Mucosa of gallbladder (tissue), 1 donor: ENCODE data around the gene PATE1. TPM values are rescaled to one million over a fixed set of nuclear protein-coding genes. Genes with fewer than 3 reads are reported as not detected.
"Not testable (repeated sequence)": the region's sequence is repeated elsewhere in the genome, so short reads cannot be mapped to it uniquely, and the experiment has no call there.

Experiments
- DNase-seq: peaks from one replicate; pipeline ENCODE4 v3.0.0-alpha.2; 2020; ENCODE audit warnings: low spot score
- total RNA-seq: library from RNA; stranded (reverse); gene quantifications from one replicate; pipeline ENCODE4 v1.2.1, GENCODE V29; 2021
- donor health status: DM: no; HTN: no; CAD: no.

Gene PATE1, protein sequence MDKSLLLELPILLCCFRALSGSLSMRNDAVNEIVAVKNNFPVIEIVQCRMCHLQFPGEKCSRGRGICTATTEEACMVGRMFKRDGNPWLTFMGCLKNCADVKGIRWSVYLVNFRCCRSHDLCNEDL
- total RNA-seq: not detected

DNA sequence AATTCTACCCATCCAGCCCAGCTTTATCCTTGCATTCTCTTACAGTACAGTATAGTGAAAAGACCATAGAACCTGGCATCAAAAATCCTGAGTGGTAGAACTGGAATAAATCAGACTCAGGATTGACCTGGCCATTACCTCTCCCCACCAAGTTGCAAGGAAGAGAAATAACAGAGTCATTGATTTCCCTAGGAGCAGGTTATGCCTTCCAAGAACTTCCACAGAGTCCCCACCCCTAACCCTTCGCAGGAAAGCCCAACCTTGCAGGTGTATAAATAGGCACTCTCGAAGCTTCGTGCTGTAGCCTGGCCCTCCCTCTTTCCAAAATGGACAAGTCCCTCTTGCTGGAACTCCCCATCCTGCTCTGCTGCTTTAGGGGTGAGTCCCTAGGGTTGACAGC is at the start of gene PATE1:
Gene PATE1, plus strand, starts transcription at position 301 of the 400 bp plus-strand sequence. Its CDS starts 26 bp downstream, at position 327.
- no peak for DNase-seq

DNA sequence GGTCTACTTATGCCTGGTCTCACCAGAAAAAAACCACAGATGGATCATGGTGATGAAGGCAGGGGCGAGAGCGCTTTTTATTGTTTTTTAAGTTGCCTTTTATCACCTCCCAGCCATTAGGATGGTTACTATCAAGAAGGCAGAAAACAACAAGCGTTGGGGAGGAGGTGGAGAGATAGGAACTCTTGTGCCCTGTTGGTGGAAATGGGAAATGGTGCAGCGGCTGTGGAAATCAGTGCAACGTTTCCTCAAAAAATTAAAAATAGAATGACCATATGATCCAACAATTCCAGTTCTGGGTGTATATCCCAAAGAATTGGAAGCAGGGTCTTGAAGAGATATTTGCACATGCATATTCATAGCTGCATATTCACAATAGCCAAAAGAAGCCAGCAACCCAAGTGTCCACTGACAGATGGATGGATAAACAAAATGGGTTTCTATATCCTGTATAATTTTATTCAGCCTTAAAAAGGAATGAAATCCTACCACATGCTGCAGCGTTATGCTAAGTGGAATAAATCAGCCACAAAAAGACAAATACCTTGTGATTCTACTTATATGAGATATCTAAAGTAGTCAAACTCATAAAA is 45.0 kb upstream of the PATE1 start:
- no peak for DNase-seq

DNA sequence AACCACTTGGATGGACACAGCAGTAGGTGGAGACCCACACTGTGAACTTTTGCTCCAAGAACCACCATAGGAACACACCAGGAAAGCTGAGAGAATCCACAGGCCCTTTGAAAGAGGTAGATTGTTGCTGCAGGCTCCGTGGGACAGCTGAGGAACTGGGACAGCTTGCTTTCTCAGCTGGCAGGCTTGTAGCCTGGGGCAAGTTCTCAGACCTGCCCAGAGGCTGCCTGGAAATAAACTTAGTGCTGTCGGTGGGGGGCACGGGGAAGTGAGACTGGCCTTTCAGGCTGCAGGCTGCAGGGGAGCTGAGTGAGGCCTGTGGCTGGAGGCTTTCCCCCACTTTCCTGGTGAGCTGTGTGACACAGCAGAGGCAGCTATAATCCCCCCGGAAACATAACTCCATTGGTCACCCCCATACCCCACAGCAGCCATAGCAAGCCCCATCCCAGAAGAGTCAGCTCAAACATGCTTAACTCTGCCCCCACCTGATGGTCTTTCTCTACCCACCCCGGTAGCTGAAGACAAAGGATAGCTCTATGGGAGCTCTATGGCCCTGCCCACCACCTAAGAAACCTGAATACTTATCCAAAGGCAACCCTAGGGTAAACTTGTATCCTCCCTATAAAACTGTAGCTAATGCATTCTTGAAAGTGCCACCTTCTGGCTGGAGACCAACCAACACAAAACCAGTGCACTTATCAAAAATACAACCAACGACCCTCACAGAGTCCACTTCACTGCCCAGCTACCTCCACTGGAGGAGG is 44.0 kb upstream of the PATE1 start:
- DNase-seq: no peak

DNA sequence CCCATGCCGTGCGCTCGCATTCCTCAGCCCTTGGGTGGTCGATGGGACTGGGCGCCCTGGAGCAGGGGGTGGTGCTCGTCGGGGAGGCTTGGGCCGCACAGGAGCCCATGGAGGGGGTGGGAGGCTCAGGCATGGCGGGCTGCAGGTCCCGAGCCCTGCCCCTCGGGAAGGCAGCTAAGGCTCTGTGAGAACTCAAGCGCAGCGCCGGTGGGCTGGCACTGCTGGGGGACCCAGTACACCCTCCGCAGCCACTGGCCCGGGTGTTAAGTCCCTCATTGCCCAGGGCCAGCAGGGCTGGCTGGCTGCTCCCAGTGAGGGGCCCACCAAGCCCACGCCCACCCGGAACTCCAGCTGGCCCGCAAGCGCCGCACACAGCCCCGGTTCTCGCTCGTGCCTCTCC is 41.4 kb upstream of the PATE1 start:
- not testable (repeated sequence) for DNase-seq

DNA sequence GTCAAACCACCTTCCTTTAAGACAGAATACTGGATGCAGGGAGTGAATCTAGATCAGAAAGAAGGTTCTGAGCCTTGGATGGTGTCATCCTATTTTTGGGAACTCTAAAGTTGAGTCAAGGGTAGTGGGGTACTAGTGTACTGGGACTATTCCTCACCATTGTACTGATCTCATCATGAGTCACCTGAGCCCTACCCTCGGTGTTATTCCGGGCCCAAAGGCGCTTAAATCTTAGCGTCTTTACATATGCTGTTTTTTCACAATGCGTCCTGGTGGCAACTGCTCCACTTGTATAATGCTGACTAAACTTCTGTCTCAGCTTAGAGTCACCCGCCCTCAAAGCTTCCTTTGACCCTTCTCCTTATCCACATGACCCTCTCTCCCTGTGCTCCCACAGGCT is 25.3 kb upstream of the PATE1 start:
- DNase-seq: no peak

DNA sequence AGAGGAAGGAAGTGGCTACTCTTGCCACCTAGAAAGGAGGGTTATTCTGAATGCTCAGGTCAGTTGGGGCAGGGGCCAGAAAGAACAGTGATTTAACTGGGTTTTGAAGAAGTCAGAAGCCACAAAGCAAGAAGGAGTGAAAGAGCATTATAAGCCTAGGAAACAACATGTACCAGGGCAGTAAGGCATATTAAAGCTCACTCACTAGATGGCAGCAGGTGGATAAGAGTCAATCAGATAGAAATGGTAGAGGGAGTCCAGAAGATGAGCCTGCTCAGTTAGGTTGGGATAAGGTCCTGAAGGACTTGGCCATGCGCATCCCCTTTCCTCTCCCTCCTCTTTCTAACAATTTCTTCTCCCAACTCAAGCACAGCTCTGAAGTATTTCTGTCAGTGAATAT is 22.0 kb upstream of the PATE1 start:
- DNase-seq: no peak

DNA sequence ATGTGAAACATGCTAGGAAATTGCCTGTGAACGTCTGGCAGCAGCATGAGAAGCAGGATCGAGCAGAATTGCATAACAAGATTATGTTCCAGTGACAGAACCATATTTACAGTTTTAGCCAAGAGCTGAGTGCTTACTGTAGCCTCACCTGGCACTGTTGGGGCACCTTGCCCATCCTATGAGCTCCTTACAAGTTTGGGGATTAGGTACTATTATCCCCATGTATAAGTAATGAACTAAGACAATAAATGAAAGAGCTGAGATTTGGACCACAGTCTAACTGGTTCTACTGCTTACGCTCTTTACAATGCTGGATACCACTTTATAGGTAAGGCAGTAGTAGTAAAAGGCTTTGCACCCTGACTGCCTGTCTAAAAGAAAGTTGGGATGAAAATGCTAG is 17.1 kb upstream of the PATE1 start:
- DNase-seq: no peak

DNA sequence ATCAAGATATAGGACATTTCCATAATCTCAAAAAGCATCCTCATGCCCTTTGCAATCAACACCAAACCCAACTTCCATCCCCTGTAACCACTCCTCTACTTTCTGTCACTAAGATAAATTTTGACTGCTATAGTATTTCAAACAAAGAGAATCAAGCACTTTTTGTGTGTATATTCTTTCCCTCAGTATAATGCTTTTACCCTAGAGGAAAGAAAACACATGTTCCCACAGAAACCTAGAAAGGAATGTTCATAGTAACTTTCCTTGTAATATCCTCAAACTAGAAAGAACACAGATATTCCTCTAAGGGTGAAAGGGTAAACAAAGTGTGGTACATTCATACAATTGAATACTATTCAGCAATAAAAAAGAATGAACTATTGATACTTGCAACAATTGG is 5.5 kb upstream of the PATE1 start:
- no peak for DNase-seq

DNA sequence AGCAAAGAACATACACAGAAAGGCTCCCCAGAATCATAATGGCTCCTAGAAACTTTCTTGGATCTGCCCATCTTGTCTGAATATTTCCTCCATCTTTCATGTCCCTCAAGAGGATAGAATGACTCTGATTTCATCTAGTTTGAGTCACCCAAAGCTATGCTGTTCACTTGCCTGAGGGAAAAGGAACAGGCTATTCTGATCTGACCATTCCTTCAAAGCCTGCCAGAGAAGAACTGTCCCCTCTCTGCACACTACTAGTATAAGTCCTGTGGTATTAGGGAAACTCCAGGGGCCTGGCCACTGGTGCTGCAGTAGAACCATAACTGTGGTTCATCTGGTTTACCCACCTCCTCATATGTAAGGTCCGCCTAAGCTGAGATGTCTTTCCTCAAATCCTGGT is 2.4 kb upstream of the PATE1 start:
- no peak for DNase-seq

DNA sequence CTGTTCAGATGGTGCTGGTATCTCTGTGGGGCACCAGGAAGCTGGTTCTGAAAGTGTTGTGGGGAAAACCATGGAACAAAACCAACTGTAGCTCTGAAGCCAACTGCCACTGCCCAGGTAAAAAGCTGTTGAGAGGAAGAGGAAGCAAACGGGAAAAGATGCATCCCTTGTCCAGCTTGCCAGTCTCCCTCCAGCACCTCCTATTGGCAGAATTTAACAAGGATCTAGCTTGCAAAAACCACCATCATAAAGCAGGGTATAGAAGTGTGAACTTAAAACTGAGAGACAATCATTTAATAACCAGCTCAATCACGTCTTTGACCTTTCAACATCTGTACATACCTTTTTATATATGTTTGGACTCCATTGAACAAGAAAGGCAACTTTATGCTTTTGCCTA is 4.5 kb downstream of the PATE1 start:
- DNase-seq: no peak

DNA sequence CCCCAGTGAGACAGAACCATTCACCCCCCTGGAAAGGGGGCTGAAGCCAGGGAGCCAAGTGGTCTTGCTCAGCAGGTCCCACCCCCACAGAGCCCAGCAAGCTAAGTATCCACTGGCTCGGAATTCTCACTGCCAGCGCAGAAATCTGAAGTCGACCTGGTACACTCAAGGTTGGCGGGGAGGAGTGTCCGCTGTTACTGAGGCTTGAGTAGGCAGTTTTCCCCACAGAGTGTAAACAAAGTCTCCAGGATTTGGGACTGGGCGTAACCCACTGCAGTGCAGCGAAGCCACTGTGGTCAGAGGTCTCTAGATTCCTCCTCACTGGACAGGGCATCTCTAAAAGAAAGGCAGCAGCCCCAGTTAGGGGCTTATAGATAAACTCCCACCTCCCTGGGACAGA is 10.0 kb downstream of the PATE1 start:
- no peak for DNase-seq

DNA sequence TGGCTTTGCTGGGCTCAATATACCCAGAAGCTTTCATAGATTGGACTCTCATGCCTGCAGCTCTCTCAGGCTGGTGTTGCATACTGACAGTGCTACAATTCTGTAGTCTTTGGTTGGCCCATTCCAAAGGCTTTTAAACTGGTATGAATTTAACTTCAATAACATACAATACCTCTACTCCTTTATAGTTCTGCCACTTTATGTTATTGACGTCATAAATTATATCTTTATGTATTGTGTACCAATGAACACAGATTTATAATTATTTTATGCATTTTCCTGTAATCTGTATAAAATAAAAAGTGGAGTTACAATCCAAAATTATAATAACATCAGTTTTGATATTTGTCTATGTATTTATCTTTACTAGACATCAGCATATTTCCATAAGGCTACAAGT is 16.4 kb downstream of the PATE1 start:
- no peak for DNase-seq

DNA sequence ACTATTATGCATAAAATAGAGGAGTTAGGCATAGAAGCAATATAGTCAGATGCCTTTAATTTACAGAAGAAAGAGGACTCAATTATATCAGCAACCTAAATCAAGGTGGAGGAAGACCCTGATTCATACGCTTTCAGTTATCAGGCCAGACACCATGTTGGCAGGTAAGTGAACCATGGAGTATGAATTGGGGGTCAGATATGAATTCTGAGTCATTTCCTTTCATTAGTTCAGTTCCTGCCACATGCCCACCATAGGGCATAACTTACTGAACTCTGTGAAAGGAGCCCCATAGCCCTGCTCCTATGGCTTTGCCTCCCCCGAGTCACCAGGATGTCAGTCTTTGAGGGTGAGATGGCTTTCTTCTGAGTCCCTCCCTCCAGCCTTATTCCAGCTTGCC is 17.4 kb downstream of the PATE1 start:
- DNase-seq: no peak

DNA sequence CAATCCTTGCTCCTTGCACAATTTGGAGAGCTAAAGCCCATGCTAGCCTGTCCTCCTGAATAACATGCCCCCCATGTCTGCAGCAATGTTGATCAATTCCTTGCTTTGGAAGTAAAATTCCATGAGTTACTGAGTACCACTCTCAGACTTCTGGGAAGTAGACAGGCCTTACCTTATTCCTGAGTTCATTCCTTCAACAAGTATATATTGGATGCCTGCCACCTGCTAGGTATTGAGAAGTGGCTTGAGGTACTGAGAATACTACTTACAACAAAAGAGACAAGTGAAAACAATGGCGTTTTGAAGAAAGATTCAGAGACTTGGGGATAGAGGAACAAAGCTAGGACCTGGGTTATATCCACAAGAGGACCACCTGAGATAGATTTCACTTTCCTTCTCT is 20.2 kb downstream of the PATE1 start:
- no peak for DNase-seq

DNA sequence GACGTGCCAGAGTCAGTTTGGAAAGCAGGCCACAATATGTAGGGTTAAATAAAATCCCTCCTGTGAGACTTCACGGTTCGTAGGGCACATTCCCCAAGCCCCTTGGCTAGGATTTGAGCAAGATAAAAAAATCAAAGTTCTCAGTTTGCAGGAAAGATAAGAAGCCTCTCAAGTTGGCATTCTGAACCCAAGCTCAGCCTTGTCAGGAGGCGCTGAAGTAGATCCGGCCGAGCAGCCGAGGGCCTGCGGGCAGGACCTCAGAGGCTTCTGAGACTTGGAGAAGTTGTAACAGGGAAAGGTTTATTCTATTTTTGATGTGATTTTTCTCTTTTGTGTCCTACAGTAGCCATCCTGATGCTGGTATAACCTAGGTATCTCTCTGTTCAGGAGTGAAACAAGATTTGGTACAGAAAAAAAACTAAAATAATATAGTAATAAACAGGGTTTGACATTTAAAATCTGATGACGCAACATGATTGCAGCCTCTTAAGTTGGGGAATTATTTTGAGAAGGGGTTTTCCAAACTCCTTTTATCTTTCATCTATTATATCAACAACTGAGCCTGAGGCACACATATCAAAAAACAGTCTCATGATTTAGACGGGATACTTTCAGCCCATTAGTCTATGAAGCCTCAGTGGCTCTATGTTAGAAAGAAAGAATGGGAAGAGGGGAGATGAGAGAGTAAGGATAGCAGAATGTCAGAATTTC is 22.4 kb downstream of the PATE1 start:
- DNase-seq: no peak

DNA sequence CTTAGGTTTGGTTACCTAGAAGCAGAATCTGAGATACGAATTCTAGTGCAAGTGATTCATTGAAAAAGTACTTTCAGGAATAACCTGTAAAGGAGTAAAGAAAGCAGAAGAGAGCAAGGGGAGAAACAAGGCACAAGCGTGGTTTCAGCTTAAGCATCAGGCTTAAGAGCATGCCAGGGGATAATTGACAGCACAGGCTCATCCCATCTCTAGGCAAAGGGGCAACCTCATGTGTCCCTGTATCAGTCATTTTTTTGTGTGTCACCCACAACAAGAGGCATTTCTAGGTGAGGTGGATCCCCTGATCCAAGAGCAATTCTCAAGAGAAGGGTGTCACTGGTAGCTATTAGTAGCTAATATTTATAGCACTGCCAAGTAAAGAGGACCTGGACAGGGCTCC is 24.5 kb downstream of the PATE1 start:
- no peak for DNase-seq

DNA sequence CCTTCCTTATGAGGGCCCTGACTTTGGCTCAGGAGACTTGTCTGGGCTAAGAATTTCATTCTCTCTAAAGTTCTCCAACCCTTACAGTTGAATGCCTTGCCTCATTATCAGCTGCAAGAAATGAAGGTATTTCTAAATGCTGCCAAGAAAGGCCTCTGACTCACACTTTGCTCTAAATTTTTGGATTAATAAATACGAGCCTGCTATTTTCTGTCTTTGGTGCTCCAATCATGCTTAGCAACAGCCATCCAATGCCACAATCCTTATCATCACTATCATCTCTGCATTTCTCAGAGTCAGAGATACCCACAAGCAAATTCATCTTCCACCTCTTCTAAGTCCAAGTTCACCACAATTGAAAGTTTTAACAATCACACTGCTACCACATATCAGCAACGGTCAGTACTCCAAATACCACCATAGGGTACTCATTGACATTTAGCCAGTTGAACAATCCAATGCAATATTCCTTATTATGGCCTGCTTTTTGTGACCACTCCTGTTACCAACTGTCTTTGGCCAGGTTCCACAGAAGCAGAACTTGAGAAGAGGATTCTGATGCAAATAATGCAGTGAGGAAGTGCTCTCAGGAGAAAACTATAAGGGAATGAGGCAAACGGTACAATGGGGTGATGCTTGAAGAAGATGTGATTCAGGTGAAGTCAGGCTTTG is 26.9 kb downstream of the PATE1 start:
- DNase-seq: no peak

DNA sequence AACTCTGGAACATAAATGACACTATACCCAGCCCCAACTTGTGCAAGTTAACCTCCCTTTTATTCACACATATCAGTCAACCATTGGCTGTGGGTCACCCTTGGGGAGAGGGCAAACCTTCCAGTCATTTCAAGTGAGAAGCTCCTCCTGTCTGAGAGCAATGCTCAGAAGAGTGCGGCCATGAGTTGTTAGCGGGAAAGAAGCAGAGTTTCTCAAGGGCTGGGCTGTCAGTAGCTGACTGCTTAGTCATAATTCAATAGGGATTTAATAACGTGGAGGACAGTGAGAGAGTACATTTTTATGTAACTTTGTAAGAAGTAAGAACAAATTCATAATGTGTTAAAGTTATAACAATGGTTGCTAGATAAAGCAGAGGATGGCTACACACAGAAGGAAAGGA is 27.4 kb downstream of the PATE1 start:
- DNase-seq: no peak

DNA sequence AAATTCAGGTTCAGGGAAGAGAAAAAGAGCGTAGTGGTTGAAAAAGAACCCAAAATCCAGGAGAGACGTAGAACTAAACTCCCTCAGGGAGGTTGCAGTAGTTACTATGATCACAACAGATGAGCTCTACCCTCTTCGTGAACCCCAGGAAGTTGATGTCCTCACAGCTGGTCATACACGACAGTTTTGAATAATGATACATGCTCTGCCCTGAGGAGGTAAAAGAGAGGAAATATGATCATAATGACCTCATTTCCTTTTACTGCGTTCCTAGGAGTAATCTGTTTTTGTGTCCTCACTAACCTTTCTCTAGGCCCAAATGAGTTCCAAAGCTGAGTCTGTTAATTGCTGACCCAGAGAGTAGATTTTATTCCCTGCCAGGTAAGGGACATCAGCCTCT is 31.2 kb downstream of the PATE1 start:
- DNase-seq: no peak

DNA sequence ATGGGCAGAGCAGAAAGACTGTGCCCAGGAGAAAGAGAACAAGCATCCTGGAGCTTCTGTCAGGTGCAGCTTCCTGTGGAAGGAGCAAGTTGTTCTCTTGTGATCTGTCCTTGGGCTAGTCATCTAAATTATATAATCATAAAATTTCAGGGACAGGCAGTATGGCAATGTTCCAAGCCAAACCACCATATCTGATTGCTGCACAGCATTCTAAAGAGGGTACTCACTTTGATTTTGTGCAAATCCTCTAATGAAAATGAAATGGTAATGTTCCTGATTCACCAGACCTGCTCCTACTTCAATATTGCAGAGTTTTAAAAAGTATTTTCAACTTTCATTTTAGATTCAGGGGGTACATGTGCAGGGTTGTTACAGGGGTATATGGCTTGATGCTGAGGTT is 32.6 kb downstream of the PATE1 start, which contains the start of gene PATE2:
Gene PATE2, minus strand, starts transcription at position 101 of the 400 bp plus-strand sequence. Its CDS starts 55 bp downstream, at position 46.
- no peak for DNase-seq

DNA sequence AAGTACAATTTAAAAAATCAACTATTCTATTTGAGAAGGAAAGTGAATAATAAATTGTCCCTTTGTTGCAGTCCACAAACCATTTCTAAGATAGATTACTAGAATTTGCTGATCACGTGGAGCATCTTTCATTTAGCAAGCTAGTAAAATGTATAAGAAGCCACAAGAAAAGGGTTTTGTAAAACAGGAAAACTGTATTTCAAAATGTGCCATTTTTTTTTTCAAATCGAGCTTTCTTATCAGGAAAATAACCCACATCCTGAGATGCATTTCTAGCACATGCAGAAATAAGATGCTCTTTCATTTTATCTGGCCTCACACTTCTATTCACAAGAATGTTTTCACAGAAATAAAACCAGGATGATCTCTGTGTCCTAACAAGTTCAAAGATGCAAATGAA is 38.6 kb downstream of the PATE1 start:
- no peak for DNase-seq

DNA sequence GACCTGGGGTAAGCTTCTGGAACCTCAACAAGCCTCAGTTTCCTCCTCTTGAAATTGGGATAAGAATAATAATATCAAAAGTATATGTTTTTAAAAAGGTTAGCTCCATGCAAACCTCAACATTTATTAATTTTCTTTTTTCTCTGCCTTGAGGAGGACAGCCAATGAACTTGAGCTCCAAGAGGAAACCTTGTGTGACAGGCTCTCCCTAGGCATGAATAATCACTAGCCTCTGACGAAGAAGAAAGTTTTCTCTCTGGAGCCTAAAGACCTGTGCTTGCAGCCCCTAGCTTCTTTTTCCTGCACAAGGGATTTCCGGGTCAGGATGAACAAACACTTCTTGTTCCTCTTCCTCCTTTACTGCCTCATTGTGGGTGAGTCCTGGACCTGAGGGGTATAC is 41.7 kb downstream of the PATE1 start, which contains the start of gene PATE3:
Gene PATE3, plus strand, starts transcription at position 301 of the 400 bp plus-strand sequence. Its CDS starts 25 bp downstream, at position 326.
- no peak for DNase-seq
